Mesenchymal stem cell (in vitro differentiated cells and primary cell): ENCODE results near the gene QKI.

Source experiments
- DNase-seq: peaks from one replicate; pipeline ENCODE4 v3.0.0-alpha.2; 2013
- H2AFZ ChIP-seq: one replicate; pipeline ENCODE4 v1.6.1; 2013; ENCODE audit warnings: low read depth, mild to moderate bottlenecking, control low read depth, inconsistent platforms, low read length, moderate library complexity
- H2AK5ac ChIP-seq: 2 replicates; pipeline ENCODE4 v1.6.1; 2013; ENCODE audit warnings: low read length, moderate library complexity, mild to moderate bottlenecking, inconsistent platforms; ENCODE audit not compliant: severe bottlenecking
- H2BK120ac ChIP-seq: one replicate; pipeline ENCODE4 v1.6.1; 2013; ENCODE audit warnings: low read depth, mild to moderate bottlenecking, inconsistent platforms, low read length, moderate library complexity
- H2BK12ac ChIP-seq, 2 experiments: one replicate each; pipeline ENCODE4 v1.6.1; 2013; ENCODE audit warnings: inconsistent platforms in 2 of 2, low read length in 2 of 2, mild to moderate bottlenecking in 2 of 2, moderate library complexity in 2 of 2, control low read depth in 1 of 2
- H2BK15ac ChIP-seq: one replicate; pipeline ENCODE4 v1.6.1; 2013; ENCODE audit warnings: mild to moderate bottlenecking, low read depth, inconsistent platforms; ENCODE audit not compliant: poor library complexity, severe bottlenecking
- H2BK5ac ChIP-seq: 2 replicates; pipeline ENCODE4 v1.6.1; 2013; ENCODE audit warnings: low read depth, mild to moderate bottlenecking, low read length, control low read depth, inconsistent platforms; ENCODE audit not compliant: poor library complexity, severe bottlenecking
- H3K14ac ChIP-seq, 2 experiments: one replicate each; pipeline ENCODE4 v1.6.1; 2013; ENCODE audit warnings: inconsistent platforms in 2 of 2, low read length in 2 of 2, control low read depth in 1 of 2, mild to moderate bottlenecking in 1 of 2, moderate library complexity in 1 of 2
- H3K18ac ChIP-seq, 2 experiments: one replicate each; pipeline ENCODE4 v1.6.1; 2013; ENCODE audit warnings: inconsistent platforms in 2 of 2, low read length in 2 of 2, control low read depth in 1 of 2, low read depth in 1 of 2, mild to moderate bottlenecking in 1 of 2
- H3K23ac ChIP-seq, 2 experiments: one replicate each; pipeline ENCODE4 v1.6.1; 2013; ENCODE audit warnings: inconsistent platforms in 2 of 2, low read length in 2 of 2, mild to moderate bottlenecking in 2 of 2, moderate library complexity in 2 of 2, control low read depth in 1 of 2
- H3K27ac ChIP-seq: 2 replicates; pipeline ENCODE4 v1.5.1; 2013; ENCODE audit warnings: mild to moderate bottlenecking, moderate library complexity, low read length, control low read depth, inconsistent platforms; ENCODE audit not compliant: poor library complexity, severe bottlenecking
- H3K27me3 ChIP-seq, 2 experiments: 2 replicates each; pipeline versions ENCODE4 v1.6.1 to v1.7.0; 2013; ENCODE audit warnings: low read length in 2 of 2, mild to moderate bottlenecking in 2 of 2, moderate library complexity in 2 of 2, control low read depth in 1 of 2, inconsistent platforms in 1 of 2; ENCODE audit not compliant: control insufficient read depth in 1 of 2, insufficient read depth in 1 of 2
- H3K36me3 ChIP-seq, 2 experiments: 2 replicates each; pipeline versions ENCODE4 v1.6.1 to v1.7.0; 2013; ENCODE audit warnings: low read length in 2 of 2, control low read depth in 1 of 2, inconsistent platforms in 1 of 2, low read depth in 1 of 2, mild to moderate bottlenecking in 1 of 2; ENCODE audit not compliant: insufficient read depth in 2 of 2, control insufficient read depth in 1 of 2
- H3K4ac ChIP-seq, 2 experiments: one replicate each; pipeline ENCODE4 v1.6.1; 2013; ENCODE audit warnings: inconsistent platforms in 2 of 2, low read length in 2 of 2, mild to moderate bottlenecking in 2 of 2, moderate library complexity in 2 of 2, control low read depth in 1 of 2, low read depth in 1 of 2
- H3K4me1 ChIP-seq: 2 replicates; pipeline ENCODE4 v1.6.1; 2013; ENCODE audit warnings: low read depth, low read length, control low read depth; ENCODE audit not compliant: control insufficient read depth, insufficient read depth
- H3K4me2 ChIP-seq: 2 replicates; pipeline ENCODE4 v1.6.1; 2013; ENCODE audit warnings: low read length, mild to moderate bottlenecking, inconsistent platforms; ENCODE audit not compliant: poor library complexity, severe bottlenecking
- H3K4me3 ChIP-seq, 2 experiments: 2 replicates each; pipeline versions ENCODE4 v1.5.1 to v1.7.0; 2013; ENCODE audit warnings: low read length in 2 of 2, mild to moderate bottlenecking in 2 of 2, control low read depth in 1 of 2, low read depth in 1 of 2; ENCODE audit not compliant: insufficient read depth in 1 of 2
- H3K79me1 ChIP-seq: replicated peaks from 2 replicates; pipeline ENCODE4 v1.6.1; 2013; ENCODE audit warnings: mild to moderate bottlenecking, control low read depth, low read length, inconsistent platforms; ENCODE audit not compliant: poor library complexity, severe bottlenecking
- H3K9ac ChIP-seq: 2 replicates; pipeline ENCODE4 v1.7.0; 2013; ENCODE audit warnings: mild to moderate bottlenecking, low read length, moderate library complexity
- H3K9me3 ChIP-seq: 2 replicates; pipeline ENCODE4 v1.7.0; 2013; ENCODE audit warnings: mild to moderate bottlenecking, low read length; ENCODE audit not compliant: control insufficient read depth
- H4K8ac ChIP-seq: one replicate; pipeline ENCODE4 v1.6.1; 2013; ENCODE audit warnings: inconsistent platforms, mild to moderate bottlenecking, low read length, moderate library complexity
- H4K91ac ChIP-seq: one replicate; pipeline ENCODE4 v1.6.1; 2013; ENCODE audit warnings: mild to moderate bottlenecking, low read length, inconsistent platforms
- WGBS: methylation state at CpG from one replicate; pipeline ENCODE4 v1.1.7; 2013; ENCODE audit warnings: mixed read lengths; 5-methylcytosine and 5-hydroxymethylcytosine counted together

QKI gene

DNA sequence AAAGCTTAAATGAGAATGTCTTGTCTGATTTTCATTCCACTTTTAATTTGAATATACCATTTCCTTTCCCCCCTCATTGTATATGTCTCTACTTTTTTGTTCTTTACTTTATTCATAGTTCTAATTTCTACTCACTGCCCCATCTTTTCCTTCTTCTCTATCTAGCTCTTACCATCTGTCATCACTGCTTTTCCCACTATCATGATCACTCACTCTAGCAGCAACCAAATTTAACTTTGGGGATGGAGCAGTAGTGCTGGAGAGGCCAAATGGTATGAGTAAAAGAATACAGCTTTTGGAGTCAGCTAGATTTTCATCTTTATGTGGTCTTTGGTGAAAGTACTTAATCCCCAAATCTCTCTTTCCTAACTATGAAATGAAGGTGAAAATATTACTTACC lies 25.5 kb downstream of the QKI start:
- DNase-seq: no peak
- Histone ChIP-seq H2AFZ (no peak overlapping the region), H2BK12ac (no peak overlapping the region), H3K4me3 (no peak overlapping the region), H2BK120ac (no peak overlapping the region), H3K27ac (no peak overlapping the region), H3K27me3 (no peaks in the 10 kb centered on the region), H4K8ac (no peak overlapping the region), H3K4me2 (no peak overlapping the region), H3K14ac (no peak overlapping the region), H3K9me3 (no peaks in the 10 kb centered on the region), H3K36me3 (no peaks in the 10 kb centered on the region), H2BK15ac (no peak overlapping the region), H2BK5ac (no peak overlapping the region), H2AK5ac (no peak overlapping the region), H3K79me1 (no peaks in the 10 kb centered on the region), H3K18ac (no peak overlapping the region), H3K4me1 (peaks cover 2% of the 10 kb centered on the region), H4K91ac (no peak overlapping the region), H3K23ac (no peak overlapping the region), H3K4ac (no peak overlapping the region), H3K9ac (no peak overlapping the region)

DNA sequence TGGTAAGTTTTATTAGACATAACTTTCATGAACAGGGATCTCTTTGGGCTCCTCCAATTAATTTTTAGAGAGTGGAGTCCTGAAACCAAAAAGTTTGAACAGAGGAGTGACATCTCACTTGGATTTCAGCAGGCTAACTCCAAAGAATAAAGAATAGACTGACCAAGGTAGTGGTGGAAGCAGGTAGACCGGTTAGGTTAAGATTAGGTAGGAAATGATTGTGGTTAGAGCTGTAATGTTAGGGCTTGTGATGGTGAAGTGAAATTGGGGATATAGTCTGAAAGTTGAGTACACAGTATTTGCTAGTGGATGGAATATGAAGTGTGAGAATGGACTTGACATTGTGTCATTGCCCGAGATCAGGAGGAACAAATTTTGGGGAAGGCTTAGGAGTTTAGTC lies 27.8 kb downstream of the QKI start:
- H2BK12ac ChIP-seq: no peak overlapping the region
- no peak for DNase-seq
- no peak overlapping the region for H3K27ac ChIP-seq
- H2BK15ac ChIP-seq: no peak overlapping the region
- H4K91ac ChIP-seq: no peak overlapping the region
- no peak overlapping the region for H2AFZ ChIP-seq
- no peak overlapping the region for H3K18ac ChIP-seq
- H2BK120ac ChIP-seq: no peak overlapping the region
- no peak overlapping the region for H3K4me2 ChIP-seq
- no peak overlapping the region for H2AK5ac ChIP-seq
- no peaks in the 10 kb centered on the region for H3K9me3 ChIP-seq
- no peak overlapping the region for H4K8ac ChIP-seq
- H3K4me3 ChIP-seq: no peak overlapping the region
- no peak overlapping the region for H3K23ac ChIP-seq
- H2BK5ac ChIP-seq: no peak overlapping the region
- H3K79me1 ChIP-seq: no peaks in the 10 kb centered on the region
- no peak overlapping the region for H3K4ac ChIP-seq
- no peaks in the 10 kb centered on the region for H3K27me3 ChIP-seq
- WGBS: 96% methylated on average over 2 of the region's 2 CpGs
- H3K36me3 ChIP-seq: no peaks in the 10 kb centered on the region
- H3K9ac ChIP-seq: no peak overlapping the region
- no peak overlapping the region for H3K14ac ChIP-seq
- H3K4me1 ChIP-seq: peaks cover 2% of the 10 kb centered on the region

DNA sequence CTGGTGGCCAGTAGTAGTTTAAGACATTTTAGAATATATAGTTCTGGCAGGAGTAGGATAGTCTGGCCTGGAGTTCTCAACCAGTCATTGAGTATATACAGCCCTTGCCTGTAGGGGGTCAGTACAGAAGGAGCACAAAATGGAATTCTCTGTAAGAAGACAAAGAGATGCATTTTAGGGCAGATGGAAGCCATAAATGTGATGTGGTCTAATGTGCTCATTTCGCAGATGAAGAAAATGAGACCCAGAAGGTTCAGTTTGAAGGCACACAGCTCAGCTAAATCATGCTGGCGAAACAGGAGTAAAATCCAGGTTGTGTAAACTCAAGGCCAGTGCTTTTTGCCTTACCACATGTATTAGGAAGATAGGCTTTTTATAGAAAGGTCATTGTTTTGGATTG lies 29.6 kb downstream of the QKI start:
- Histone ChIP-seq H3K23ac (no peak overlapping the region), H3K18ac (no peak overlapping the region), H3K14ac (no peak overlapping the region), H3K79me1 (no peaks in the 10 kb centered on the region), H4K8ac (no peak overlapping the region), H3K4me2 (no peak overlapping the region), H3K27me3 (no peaks in the 10 kb centered on the region), H3K36me3 (no peaks in the 10 kb centered on the region), H3K4ac (no peak overlapping the region), H2AFZ (no peak overlapping the region), H2BK15ac (no peak overlapping the region), H3K9ac (no peak overlapping the region), H2BK12ac (no peak overlapping the region), H2BK5ac (no peak overlapping the region), H2AK5ac (no peak overlapping the region), H4K91ac (no peak overlapping the region), H2BK120ac (no peak overlapping the region), H3K4me1 (no peaks in the 10 kb centered on the region), H3K4me3 (no peak overlapping the region), H3K27ac (no peak overlapping the region), H3K9me3 (no peaks in the 10 kb centered on the region)
- WGBS: 95% methylated on average over 2 of the region's 2 CpGs
- DNase-seq: no peak

DNA sequence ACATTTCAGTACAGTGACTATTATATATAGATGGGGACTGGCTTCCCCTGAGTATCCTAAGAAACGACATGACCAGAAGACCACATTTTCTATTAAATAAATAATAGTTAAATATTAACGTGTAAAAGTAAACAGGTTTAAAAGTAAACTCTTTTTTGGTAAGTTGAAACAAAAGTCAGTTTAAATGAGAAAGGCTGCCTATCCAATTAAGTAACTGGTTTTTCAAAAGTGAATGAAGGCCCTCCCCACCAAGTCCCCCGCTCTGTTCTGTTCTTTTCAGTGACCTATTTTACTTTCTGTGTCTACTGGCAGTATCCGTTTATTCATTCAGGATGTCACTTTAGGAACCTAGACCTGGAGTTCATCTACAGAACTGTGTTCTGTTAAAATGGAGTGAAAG lies 32.0 kb downstream of the QKI start:
- Histone ChIP-seq H3K27me3 (no peaks in the 10 kb centered on the region), H2AK5ac (no peak overlapping the region), H3K79me1 (peaks cover under 1% of the 10 kb centered on the region), H2BK5ac (no peak overlapping the region), H2BK15ac (no peak overlapping the region), H3K9me3 (no peaks in the 10 kb centered on the region), H3K14ac (no peak overlapping the region), H2BK12ac (no peak overlapping the region), H4K8ac (no peak overlapping the region), H3K4me1 (no peaks in the 10 kb centered on the region), H3K4me3 (no peak overlapping the region), H3K9ac (no peak overlapping the region), H3K23ac (no peak overlapping the region), H2BK120ac (no peak overlapping the region), H3K4ac (no peak overlapping the region), H3K4me2 (no peak overlapping the region), H4K91ac (no peak overlapping the region), H3K36me3 (no peaks in the 10 kb centered on the region), H2AFZ (no peak overlapping the region), H3K18ac (no peak overlapping the region), H3K27ac (no peak overlapping the region)
- WGBS: no CpG with 5 or more reads among the region's 4 CpGs
- DNase-seq: no peak
